Left lung (tissue), 14 donors: ENCODE results near the gene XAGE5. TPM values are rescaled to one million over a fixed set of nuclear protein-coding genes. Genes with fewer than 3 reads are reported as not detected.
"Not testable (repeated sequence)": the region's sequence is repeated elsewhere in the genome, so short reads cannot be mapped to it uniquely, and the experiment has no call there.

Source experiments
- ATAC-seq: fragments of 200-7000 bp; cut with Tn5 transposase; one replicate; pipeline ENCODE4 v1.9.1; 2020; ENCODE audit warnings: moderate library complexity
- DNase-seq, 4 donors: peaks; one replicate each; pipeline ENCODE4 v3.0.0-alpha.2; 2013 to 2020
- H3K27ac ChIP-seq, 2 donors: fragments of 200-600 bp; sonication (generic) in 1 of 2; one replicate each; pipeline versions ENCODE4 v1.5.0 to v1.8.0; 2020 to 2021
- H3K27me3 ChIP-seq, 2 donors: fragments of 200-600 bp; sonication (generic) in 1 of 2; one replicate each; pipeline versions ENCODE4 v1.5.0 to v1.8.0; 2020 to 2021
- H3K36me3 ChIP-seq, 2 donors: fragments of 200-600 bp; sonication (generic) in 1 of 2; one replicate each; pipeline versions ENCODE4 v1.5.0 to v1.8.0; 2020 to 2021
- H3K4me1 ChIP-seq, 2 donors: fragments of 200-600 bp; one replicate each; pipeline ENCODE4 v1.8.0; 2021
- H3K4me3 ChIP-seq, 2 donors: fragments of 200-600 bp; sonication (generic) in 1 of 2; one replicate each; pipeline versions ENCODE4 v1.5.0 to v1.8.0; 2020 to 2021; ENCODE audit warnings: mild to moderate bottlenecking in 1 of 2
- H3K9me3 ChIP-seq, 2 donors: fragments of 200-600 bp; sonication (generic) in 1 of 2; one replicate each; pipeline versions ENCODE4 v1.5.0 to v1.8.0; 2020 to 2021
- CTCF ChIP-seq, 2 donors: fragments of 200-600 bp; sonication (generic) in 1 of 2; IDR thresholded peaks; one replicate each; pipeline versions ENCODE4 v1.5.0 to v1.8.0; 2021; ENCODE audit warnings: antibody characterized with exemption in 2 of 2
- intact Hi-C, 2 donors: fragments of 100-400 bp; cut with DNase I; formaldehyde crosslinking; loops; one replicate each; pipeline versions ENCODE4 v1.11.2 to v1.14.2; 2022
- long read RNA-seq, 12 donors: library from polyadenylated mRNA in 2 of 12; unstranded in 2 of 12; transcript quantifications; one replicate each; pipeline ENCODE4 v2.0.0 and lab custom pipeline, GENCODE V29; 2019 to 2026
- polyA plus RNA-seq, 6 donors: library from polyadenylated mRNA; unstranded; fragments of 120-200 nt; gene quantifications; one replicate each; pipeline ENCODE4 v1.2.1, GENCODE V29; 2013; ENCODE audit not compliant: insufficient read length in 6 of 6
- total RNA-seq, 2 donors: library from RNA; stranded (reverse); fragmentation: NEBNext Ultra II Directional; extraction: Animal tissue kit (Norgen Biotek cat#: 25700); gene quantifications; one replicate each; pipeline ENCODE4 v1.2.1, GENCODE V29; 2021
- donor health status: DM: no; HTN: yes; CAD: no.
- donor health status: DM: no; HTN: no; CAD: no.

XAGE5 gene
- not detected for total RNA-seq
- polyA plus RNA-seq = not detected
- long read RNA-seq, donor 1 = 0 reads
- long read RNA-seq, donor 2 = 0 reads
- long read RNA-seq, donor 3 = 0 reads
- long read RNA-seq, donor 4 = 0 reads
- long read RNA-seq, donor 5 = 0 reads
- long read RNA-seq, donor 6 = 0 reads
- long read RNA-seq, donor 7 = 0 reads
- long read RNA-seq, donor 8 = 0 reads
- long read RNA-seq, donor 9 = 0 reads
- long read RNA-seq, donor 10 = 0 reads
- long read RNA-seq, donor 11 = 0 reads
- long read RNA-seq, donor 12 = 0 reads

GRCh38 chrX:52811065-52811625 is at the start of gene XAGE5:
XAGE5 (plus strand) TSS chrX:52811287; CDS start chrX:52812567, 1,280 bp downstream.
- no peaks in the 10 kb centered on the region for H3K27me3 ChIP-seq
- no peaks in the 10 kb centered on the region for H3K9me3 ChIP-seq
- no peaks in the 10 kb centered on the region for H3K36me3 ChIP-seq
- no peak for ATAC-seq
- no peak for DNase-seq
- H3K4me3 ChIP-seq = no peak within 1 kb of the TSS
- intact Hi-C loops = no loop called here
- TF ChIP-seq CTCF (IDR thresholded peaks at IDR 0.05) = no peak
- no peaks in the 10 kb centered on the region for H3K4me1 ChIP-seq
- no peak within 1 kb of the TSS for H3K27ac ChIP-seq

GRCh38 chrX:52765983-52766382 is 45.1 kb upstream of the XAGE5 start:
- H3K27ac ChIP-seq = not testable (repeated sequence)

GRCh38 chrX:52773504-52773903 is 37.6 kb upstream of the XAGE5 start:
- not testable (repeated sequence) for ATAC-seq, DNase-seq

More at GRCh38 chrX:52765983-52766382, 45.1 kb upstream of the XAGE5 start:
- DNase-seq, H3K27me3 ChIP-seq, H3K4me1 ChIP-seq, intact Hi-C loops, ATAC-seq, H3K36me3 ChIP-seq, H3K9me3 ChIP-seq, H3K4me3 ChIP-seq: not testable (repeated sequence)

GRCh38 chrX:52797327-52797726 is 13.8 kb upstream of the XAGE5 start, which contains the start of gene SPANXN5:
SPANXN5 (minus strand) TSS chrX:52797427; CDS start chrX:52797348, 79 bp downstream.
- ATAC-seq, DNase-seq, H3K27me3 ChIP-seq, H3K9me3 ChIP-seq, H3K36me3 ChIP-seq, H3K4me3 ChIP-seq, H3K4me1 ChIP-seq, H3K27ac ChIP-seq, intact Hi-C loops: not testable (repeated sequence)

More at GRCh38 chrX:52773504-52773903, 37.6 kb upstream of the XAGE5 start:
- H3K36me3 ChIP-seq, H3K9me3 ChIP-seq, H3K4me3 ChIP-seq, H3K27me3 ChIP-seq, intact Hi-C loops, H3K4me1 ChIP-seq, H3K27ac ChIP-seq: not testable (repeated sequence)

- H3K27ac ChIP-seq, H3K27me3 ChIP-seq, H3K36me3 ChIP-seq, H3K4me1 ChIP-seq, H3K9me3 ChIP-seq, intact Hi-C loops, DNase-seq, ATAC-seq, H3K4me3 ChIP-seq: not testable (repeated sequence)
Measured at GRCh38 chrX:52804876-52805275, 6.2 kb upstream of the XAGE5 start.

GRCh38 chrX:52819788-52820187 is 8.7 kb downstream of the XAGE5 start:
- intact Hi-C loops = no loop called here
- Histone ChIP-seq H3K4me1 (no peaks in the 10 kb centered on the region), H3K4me3 (no peak overlapping the region), H3K9me3 (no peaks in the 10 kb centered on the region), H3K27me3 (peaks cover 0 to 3% of the 10 kb centered on the region in 2 donors), H3K36me3 (no peaks in the 10 kb centered on the region), H3K27ac (no peak overlapping the region)
- no peak for TF ChIP-seq CTCF (IDR thresholded peaks at IDR 0.05)
- no peak for ATAC-seq
- no peak for DNase-seq

- no peak overlapping the region for H3K4me3 ChIP-seq
- intact Hi-C loops = no loop called here
- H3K36me3 ChIP-seq = no peaks in the 10 kb centered on the region
- H3K9me3 ChIP-seq = no peaks in the 10 kb centered on the region
- DNase-seq = no peak
- peaks cover 0 to 3% of the 10 kb centered on the region in 2 donors for H3K27me3 ChIP-seq
- no peaks in the 10 kb centered on the region for H3K4me1 ChIP-seq
- H3K27ac ChIP-seq = no peak overlapping the region
- no peak for ATAC-seq
- no peak for TF ChIP-seq CTCF (IDR thresholded peaks at IDR 0.05)
Measured at GRCh38 chrX:52821079-52821760, 10.1 kb downstream of the XAGE5 start.
